Fibroblast of skin of left biceps (primary cell): ENCODE results near the gene GRB10.

Experiments used
- DNase-seq, 2 experiments: peaks; one replicate each; pipeline ENCODE4 v3.0.0-alpha.2; 2013; ENCODE audit warnings: low read depth in 2 of 2

GRB10 gene

DNA sequence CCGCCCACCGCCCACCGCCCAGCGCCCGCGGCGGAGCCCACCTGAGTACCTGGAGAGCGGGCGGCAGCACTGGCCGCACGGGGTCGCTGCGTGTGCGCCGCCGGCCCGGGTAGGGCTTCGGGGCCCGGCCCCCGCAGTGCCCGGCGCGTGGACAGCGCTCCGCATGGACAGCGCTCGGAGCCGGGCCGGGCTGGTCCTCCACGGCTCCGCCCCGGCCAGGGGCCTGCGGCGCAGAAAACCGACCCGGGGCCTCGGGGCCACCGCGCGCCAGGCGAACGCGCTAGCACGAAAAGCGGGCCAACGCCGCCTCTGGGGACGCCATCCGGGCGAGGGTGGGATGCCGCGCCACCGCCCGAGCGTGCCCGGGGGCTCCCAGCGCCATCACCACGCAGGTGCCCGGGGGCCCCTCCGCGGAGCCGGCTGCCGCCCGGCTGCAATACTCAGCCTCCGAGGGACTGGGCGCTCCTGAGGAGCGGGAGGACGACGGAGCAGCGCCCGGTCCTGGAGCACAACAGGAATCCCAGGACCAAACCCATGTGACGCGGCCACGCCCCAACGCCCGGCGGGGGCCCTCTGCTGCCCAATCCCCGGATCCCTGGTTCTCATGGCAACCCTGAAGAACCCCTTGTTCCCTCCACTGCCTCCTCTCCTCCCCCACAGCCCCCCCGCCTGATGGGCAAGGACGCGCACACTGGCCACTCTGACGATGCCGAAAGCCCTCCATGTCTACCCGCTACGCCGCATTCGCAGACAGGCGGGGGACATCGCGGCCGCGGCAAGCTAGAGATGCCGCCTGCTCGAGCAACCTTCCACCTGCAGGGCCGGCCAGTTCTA, at the start of gene GRB10:
TSS of gene GRB10 (minus strand) at position 522 of the 834 bp plus-strand sequence. CDS start 50,574 bp downstream, outside the sequence.
- DNase-seq = no peak

DNA sequence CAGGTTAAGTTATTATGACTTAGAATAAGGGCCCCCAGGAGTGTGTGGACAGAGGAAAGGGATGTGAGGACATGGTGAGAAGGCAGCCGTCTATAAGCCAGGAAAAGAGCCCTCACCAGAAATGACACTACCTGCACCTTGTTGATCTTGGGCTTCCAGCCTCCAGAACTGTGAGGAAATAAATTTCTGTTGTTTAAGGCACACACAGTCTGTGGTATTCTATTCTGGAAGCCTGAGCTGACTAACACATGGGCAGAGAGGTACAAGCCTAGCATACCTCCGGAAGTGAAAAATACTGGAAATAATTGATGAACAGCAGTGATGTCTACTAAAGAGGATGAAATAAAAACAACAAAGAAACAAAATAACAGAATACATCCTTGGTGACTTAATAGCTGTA, 46.1 kb upstream of the GRB10 start:
- no peak for DNase-seq

DNA sequence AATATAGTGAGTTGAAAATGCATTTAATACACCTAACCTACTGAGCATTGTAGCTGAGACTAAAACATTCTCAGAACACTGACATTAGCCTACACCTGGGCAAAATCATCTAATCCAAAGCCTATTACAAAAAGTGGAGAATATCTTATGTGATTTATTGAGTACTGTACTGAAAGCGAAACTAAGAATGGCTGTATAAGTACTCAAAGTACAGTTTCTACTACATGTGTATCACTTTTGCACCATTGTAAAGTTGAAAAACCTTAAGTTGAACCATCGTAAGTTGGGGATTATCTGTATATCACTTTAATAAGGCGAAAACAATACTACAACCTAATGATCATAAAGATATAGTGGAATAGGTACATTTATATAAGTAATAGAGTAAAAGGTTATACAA, 45.4 kb upstream of the GRB10 start:
- no peak for DNase-seq

DNA sequence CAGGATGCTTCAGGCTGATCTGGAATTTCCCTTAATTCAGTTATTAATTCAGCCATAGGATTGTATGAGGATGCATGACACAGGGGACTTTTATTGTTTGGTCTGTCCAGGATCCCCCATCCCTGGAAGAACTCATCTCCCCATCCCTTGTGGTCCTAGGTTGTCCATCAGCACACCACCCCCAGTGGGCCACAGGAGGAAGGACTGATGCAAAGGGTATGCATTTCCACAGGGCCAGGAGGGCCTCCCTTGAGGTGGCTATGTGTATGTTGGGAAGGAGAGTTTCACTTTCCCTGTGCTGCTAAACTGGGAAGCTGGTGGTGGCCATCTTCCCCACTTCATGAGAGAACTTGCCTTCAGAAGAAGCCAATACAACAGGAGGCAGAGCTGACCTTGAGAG, 44.6 kb upstream of the GRB10 start:
- no peak for DNase-seq

DNA sequence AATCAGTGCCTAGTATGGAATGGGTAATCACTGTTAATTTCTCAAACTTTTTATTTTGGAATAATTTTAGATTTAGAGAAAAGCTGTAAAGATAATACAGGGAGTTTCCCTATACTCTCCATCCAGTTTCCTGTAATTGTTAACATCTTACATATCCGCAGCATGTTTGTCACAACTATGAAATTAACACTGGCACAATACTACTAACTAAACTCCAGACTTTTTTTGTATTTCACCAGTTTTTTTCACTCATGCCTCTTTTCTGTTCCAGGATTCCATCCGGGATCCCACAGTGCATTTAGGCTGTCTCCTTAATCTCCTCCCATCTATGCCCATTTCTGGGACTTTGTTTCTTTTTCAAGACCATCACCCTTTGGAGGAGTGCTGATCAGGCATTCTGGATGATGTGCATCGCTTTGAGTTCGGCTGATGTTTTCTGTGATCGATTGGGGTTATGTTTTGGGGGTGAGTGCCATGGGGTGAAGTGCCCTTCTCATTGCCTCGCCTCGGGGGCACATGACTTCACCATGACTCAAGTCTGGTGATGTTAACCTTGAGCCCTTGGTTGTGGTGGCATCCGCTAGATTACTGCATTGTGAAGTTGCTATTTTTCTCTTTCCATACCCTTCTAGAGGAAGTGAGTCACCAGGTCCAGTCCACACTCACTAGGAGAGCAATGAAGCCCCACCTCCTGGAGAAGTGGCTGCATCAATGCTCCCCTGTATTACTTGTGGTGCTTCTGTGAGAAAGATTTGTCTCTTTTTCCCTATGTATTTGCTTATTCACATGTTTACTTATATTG, 43.9 kb upstream of the GRB10 start:
- DNase-seq = peak; percentile 14 to 31

DNA sequence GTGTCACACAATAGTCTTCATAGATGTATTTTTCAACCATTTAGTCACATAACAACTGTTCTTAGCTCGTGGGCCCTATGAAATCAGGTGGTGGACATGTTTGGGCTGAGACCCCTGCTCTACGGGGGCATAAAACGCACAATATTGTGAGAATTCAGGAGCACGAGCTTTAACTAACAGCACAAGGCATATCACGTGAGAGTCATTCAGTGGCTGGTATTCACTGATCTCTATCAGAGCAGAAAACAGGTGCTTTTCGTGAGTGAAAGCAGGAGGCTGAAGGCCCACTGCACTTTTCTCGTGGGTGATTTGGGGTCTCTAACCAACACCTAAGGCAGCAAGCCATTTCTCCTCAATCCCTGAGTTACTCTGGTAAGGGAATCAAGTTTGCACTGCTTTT, 42.8 kb upstream of the GRB10 start:
- no peak for DNase-seq

DNA sequence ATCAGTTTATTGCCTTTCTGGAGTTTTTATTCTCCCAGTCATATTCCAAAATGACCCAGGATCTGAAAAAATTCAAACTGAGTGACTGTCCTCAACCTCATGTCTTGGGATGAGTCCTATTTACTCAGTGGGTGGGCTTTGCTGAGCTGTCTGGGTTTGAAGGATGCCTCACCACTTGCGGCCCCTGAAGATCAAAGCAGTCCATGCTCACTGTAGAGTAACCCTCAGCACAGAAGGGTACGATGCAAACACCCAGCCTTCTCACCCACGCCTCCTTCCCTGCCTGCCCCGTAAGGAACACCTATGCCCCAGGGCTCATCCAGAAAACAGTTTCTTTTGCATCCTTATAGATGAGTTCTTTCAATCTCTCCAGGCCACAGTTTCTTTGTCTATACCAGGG, 42.2 kb upstream of the GRB10 start:
- DNase-seq = no peak

DNA sequence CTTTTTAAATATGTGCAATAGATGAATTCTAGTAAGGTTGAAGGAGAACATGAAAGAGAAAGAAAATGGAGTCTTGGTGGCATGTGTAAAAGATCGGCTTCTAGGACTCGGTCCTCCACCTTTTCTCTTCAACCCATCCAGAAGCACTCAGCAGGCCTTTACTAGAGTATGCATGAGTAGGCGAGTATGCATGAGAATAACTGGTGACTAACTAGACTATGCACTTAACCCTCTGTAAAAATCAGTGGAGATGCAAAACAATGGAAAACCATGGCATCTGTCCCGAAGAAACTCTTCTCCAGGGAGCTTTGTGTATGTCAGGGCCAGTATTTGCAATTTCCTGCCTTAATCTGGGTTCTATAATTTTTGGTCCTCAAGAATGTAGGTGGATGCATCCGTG, 40.0 kb upstream of the GRB10 start:
- DNase-seq = no peak

DNA sequence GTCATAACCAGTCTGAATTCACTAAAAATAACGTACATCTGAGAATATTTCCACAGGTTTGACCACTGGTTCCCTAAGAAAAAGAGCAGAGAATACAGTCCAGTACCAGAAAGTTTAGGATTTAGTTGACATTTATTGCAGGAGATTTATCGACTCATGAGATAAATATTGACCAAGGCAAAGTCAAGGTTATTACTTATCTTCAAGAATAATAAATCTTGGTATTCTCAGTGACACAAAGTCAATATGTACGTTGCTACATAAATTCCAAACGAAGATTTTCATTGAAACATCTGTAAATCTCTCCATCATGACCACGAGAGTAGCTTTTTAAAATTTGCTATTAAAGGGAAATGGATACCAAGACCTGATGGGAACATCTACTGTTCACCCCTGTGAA, 39.4 kb upstream of the GRB10 start:
- DNase-seq = no peak

DNA sequence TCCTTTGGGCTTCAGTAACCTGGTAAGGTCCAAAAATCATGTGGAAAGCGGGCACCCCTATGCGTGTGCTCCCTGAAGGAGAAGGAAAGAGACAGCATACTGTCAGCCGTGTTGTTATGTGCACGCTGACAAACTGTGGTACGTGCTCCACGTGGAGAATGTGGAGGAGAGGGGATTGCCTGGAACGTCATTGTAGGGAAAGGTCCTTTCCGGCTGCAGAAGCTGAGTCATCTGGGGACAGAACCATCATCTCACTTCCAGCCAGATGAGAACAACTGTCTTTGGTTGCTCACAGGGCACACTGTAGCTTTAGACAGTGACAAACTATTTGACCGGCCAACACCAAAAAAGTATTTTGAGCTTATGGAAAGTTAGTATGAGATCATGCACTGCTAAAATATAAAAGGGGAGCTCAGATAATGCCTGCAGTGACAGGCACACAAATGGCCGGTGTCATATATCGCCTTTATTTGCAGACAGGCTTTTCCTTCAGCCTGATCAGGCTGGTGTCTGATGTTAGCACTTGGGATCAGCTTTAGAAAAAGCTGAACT, 38.8 kb upstream of the GRB10 start:
- no peak for DNase-seq

DNA sequence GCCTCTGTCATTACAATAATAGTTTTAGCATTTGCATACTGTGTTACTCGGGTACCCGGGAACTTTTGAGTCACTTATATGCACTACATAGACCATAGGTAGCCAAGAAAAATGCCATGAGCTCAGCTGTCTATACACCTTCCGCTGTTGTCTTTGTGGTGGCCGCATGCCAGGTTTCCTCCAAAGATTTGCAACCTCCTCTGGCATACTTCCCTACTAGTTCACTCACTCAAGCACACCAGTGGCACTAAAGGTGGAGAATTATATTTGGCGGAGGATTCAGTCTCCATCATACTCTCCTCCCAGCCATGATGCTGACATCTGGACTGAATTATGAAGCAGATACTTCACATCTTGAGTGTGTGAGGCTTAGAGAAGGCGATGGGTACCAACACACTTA, 35.6 kb upstream of the GRB10 start:
- DNase-seq = no peak

DNA sequence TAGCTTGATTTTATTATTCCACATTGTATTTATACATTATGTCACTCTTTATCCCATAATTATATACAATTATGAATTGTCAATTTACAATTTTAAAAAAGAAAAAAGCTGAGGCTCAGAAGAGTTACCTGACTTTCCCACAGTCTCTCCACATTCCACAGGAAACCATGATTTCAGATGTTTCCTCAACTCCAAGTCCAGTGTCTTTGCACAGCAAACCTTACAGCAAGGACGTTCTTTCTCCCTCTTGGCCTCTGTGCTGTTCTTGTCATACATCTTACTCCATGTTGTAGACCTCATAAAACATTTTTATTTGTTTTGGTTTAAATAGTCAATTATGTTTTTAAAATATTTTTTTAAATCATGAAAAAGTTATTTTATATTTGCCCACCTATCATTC, 34.9 kb upstream of the GRB10 start:
- no peak for DNase-seq

DNA sequence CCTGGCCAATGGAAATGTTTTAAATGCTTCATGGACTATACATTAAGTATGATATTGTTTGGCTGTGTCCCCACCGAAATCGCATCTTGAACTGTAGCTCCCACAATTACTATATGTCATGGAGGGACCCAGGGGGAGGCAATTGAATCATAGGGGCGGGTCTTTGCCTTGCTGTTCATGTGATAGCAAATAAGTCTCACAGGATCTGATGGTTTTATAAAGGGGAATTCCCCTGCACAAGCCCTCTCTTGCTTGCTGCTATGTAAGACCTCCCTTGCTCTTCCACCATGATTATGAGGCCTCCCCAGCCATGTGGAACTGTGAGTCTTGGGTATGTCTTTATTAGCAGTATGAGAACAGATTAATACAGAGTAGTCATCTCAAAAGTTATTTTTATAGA, 32.4 kb upstream of the GRB10 start:
- DNase-seq = no peak

DNA sequence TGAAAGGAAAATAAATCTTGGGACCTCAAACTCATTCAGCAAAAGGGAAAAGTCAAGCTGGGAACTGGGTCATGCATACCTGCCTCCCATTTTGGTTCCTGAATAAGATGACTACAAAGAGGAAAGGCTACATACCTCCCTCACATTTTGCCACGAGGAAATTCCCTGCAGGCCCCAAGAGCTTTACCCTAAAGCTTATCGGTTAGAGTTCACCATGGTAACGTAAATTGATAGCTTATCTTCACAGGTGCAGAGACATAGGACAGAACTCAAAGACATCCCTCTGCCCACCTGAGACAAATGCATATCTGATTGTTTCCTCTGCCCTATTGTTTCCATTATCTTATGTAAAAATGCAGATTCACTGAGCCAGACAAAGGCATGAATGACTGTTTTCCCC, 31.5 kb upstream of the GRB10 start:
- DNase-seq = no peak

DNA sequence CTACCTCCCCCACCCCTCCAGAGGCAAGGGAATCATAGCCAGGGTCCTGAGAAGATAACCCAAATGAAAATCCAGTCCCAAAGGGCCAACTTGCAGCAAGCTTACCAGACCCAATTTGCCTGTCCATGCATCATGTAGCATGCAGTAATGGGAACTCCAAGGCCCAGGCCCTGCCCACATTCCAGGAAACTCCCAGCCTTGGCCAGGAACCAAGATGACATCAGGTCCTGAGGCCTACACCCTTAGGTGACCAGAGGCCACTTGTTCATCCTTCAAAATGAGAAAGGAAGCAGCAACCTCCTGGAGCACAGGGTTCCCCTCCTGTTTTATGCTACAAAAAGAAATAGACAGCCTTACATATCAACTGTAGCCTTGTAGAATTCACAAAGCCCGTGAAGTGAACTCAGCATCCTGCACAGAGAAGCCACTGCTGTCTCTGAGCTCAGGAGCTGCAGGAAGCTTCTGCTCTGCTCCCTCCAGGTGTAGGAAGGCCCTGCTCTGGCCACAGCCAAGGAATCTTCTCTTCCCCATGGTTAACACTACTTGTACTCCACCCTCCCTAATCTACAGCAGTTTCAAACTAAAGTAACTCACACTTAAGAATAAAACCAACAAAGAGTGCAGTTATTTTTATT, 30.3 kb upstream of the GRB10 start:
- DNase-seq = no peak

DNA sequence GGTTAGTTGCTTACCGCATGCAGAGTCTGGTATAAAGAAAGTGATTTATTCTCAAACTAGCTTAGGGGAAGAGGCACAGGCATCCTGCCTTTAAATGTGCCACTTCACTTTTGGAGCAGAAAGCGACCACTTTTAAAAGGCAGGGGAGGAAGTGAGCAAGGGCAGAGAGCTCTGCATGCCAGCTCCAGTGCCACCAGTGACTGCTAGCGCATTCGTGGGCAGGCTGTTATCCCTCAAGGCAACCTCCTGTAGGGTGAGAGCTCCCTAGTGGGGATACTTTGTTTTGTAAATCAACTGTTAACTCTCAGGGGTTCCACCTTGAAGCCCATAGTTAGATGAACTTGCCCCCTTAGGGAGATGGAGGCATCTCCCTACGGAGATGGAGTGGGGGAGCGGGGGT, 29.4 kb upstream of the GRB10 start:
- no peak for DNase-seq

DNA sequence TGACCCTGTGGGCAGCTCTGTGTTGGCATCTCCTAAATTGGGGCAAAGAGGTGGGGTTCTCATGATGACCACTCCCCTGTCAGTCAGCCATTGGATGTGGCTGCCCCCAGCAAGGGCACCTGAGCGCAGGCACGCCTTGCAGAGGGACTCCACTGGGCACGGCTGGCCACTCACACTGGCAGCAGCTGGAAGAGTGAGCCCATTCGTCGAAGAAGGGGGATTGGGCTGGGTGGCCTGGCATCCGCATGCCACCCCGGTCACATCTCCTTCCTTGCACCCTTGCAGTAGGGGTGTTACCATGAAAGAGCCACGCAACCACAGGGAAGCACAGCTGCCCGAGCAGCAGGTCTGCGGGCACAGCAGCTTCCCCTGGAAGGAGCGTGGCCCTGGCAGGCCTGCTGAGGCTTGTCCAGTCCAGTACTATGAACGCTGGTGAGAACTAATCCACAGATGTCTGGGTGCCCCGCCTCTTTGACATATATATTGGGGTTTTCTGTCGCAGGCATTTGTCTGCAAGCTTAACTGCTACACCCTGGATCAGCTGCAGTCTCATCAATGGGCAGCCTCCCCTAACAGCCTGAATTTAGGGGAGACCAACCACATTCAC, 25.7 kb upstream of the GRB10 start:
- no peak for DNase-seq

DNA sequence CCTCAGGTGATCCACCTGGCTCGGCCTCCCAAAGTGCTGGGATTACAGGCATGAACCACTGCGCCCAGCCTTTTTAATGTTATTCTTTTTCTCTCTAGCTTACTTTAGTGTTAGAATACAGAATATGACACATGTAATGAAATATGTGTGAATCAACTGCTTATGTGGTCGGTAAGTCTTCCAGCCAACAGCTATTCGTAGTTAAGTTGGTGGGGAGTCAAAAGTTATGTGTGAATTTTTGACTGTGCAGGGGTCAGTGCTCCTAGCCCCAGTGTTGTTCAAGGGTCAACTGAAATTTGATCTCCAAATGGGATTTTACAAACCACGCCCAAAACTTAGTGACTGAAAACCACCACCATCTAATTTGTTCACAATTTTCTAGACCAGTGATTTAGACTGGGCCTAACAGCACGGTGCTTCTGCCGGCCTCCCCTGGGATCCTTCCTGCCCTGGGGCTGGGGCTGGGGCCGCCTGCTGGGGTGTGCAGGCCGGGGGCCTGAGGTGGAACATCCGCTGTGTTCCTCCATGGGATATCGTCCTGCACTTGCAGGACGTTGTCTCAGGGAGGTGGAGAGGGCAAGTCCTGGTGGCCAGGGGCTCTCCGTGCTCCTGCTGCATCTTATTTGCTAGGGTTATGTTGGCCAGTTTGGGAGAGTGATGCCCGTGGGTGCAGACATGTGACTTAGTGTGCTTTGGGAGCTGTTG, 24.5 kb upstream of the GRB10 start:
- DNase-seq = no peak

DNA sequence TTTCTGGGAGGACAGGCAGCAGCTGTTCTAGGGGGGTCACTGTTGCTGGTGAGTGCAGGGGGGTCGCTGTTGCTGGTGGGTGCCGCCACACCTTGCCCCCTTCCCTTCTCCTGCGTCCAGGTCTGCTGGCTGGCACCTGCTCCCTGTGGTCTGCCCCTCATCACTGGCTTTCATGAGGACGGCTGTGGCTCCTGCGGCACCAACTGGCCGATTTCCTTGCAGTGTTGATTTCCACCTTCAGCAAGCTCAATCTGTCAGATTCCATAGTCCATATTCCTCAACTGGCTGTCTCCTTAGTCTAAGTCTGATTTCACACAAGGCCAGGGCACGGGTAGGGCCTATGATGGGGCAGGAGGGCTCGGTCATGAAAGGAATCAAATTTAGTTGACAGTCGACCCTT, 23.4 kb upstream of the GRB10 start:
- DNase-seq = no peak

DNA sequence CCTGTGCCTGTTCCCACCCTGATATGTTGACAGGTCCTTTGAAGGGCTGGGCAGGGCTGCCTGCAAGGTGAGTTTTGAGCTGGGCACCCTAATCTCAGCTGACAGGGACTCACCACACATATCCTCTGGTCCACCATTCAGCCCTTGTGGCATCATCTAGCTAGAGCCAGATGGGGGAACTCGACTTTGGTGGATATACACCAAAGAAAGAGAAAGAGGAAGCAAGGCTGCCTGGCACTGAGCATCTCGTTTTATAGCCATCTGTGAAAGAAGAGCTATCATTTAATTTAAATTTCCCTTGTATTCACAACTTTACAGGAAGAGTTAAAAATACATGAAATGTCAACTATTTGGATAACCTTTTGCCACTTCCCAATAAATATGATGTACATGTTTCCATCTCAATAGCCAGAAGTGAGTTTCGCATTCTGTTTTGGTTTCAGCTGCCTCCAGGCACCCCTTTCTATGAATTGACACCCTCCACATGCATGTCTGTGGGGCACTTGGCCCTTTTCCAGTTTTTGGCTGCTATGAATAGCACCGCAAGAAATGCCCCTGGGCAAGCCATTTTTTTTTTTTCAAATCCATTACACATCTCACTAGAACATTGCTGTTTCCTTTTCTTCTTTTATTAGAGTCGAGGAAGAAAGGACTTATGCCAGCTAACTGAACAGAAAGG, 22.9 kb upstream of the GRB10 start:
- no peak for DNase-seq
